ENCODE data around the gene PIK3CB.

DNA sequence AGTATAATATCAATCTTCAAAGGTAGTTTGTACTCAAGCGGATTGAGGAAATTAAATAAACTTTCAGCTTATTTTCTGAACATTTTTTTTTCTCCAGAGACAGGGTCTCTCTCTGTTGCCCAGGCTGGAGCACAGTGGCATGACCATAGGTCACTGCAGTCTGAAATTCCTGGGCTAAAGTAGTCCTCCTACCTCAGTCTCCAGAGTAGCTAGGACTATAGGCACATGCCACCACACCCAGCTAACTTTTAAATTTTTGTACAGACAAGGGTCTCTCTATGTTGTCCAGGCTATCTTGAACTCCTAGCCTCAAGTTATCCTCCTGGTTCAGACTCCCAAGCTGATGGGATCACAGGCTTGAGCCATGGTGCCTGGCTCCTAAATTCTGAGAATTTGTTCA is 129.1 kb downstream of the PIK3CB start:
- TF ChIP-seq, protein P1, sequence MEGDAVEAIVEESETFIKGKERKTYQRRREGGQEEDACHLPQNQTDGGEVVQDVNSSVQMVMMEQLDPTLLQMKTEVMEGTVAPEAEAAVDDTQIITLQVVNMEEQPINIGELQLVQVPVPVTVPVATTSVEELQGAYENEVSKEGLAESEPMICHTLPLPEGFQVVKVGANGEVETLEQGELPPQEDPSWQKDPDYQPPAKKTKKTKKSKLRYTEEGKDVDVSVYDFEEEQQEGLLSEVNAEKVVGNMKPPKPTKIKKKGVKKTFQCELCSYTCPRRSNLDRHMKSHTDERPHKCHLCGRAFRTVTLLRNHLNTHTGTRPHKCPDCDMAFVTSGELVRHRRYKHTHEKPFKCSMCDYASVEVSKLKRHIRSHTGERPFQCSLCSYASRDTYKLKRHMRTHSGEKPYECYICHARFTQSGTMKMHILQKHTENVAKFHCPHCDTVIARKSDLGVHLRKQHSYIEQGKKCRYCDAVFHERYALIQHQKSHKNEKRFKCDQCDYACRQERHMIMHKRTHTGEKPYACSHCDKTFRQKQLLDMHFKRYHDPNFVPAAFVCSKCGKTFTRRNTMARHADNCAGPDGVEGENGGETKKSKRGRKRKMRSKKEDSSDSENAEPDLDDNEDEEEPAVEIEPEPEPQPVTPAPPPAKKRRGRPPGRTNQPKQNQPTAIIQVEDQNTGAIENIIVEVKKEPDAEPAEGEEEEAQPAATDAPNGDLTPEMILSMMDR (IDR thresholded peaks at IDR 0.05; ENCODE audit: insufficient read depth, low read length, poor library complexity, severe bottlenecking), result no peak
- no peak for TF ChIP-seq EZH2phosphoT487 (conservative IDR thresholded peaks at IDR 0.05; ENCODE audit: low read length)
